Neural cell (in vitro differentiated cells): ENCODE results near the gene ESPN.

Experiments
- CTCF ChIP-seq: fragments of 450-650 bp; IDR thresholded peaks from 2 replicates; pipeline ENCODE4 v1.5.1; 2014; ENCODE audit warnings: antibody characterized with exemption, mild to moderate bottlenecking, moderate library complexity; ENCODE audit not compliant: poor library complexity, severe bottlenecking
- EP300 ChIP-seq: fragments of 450-650 bp; conservative IDR thresholded peaks from 2 replicates; pipeline ENCODE4 v1.6.1; 2014; ENCODE audit warnings: antibody characterized with exemption, mild to moderate bottlenecking, moderate library complexity; ENCODE audit not compliant: poor library complexity, severe bottlenecking

GRCh38 chr1:6438047-6438525 is 13.5 kb downstream of the ESPN start:
- TF ChIP-seq EP300 (no peak), CTCF (peak; percentile 89)
